SK-N-SH (cell line): ENCODE measurements around the gene LARGE1. TPM values are rescaled to one million over a fixed set of nuclear protein-coding genes. Genes with fewer than 3 reads are reported as not detected.

Experiments used
- CTCF ChIA-PET: fragments of 300-600, 350-600 bp; formaldehyde crosslinking; extraction: SDS; loops from one replicate; lab custom pipeline; 2021; lab: Yijun Ruan, JAX
- POLR2A ChIA-PET: fragments of 350-600 bp; sonication (Branson Sonifier 250); formaldehyde crosslinking; extraction: SDS; loops from one replicate; lab custom pipeline; 2020; ENCODE audit warnings: antibody characterized with exemption, inconsistent platforms; lab: Yijun Ruan, JAX
- DNase-seq: peaks from one replicate; pipeline ENCODE4 v3.0.0; 2012
- H2AFZ ChIP-seq: fragments of 200-600 bp; sonication (generic); 2 replicates; pipeline ENCODE4 v1.8.1; 2016; ENCODE audit warnings: antibody characterized with exemption, mild to moderate bottlenecking, low read depth
- H3F3A ChIP-seq: fragments of 200-600 bp; sonication (generic); replicated peaks from 2 replicates; pipeline ENCODE3; 2016; ENCODE audit warnings: antibody characterized with exemption, mild to moderate bottlenecking; ENCODE audit not compliant: insufficient read depth
- H3K27ac ChIP-seq, 2 experiments: fragments of 200-500 bp in 1 of 2; fragments of 200-600 bp in 1 of 2; sonication (Bioruptor generic) in 1 of 2; sonication (generic), shearing (Covaris generic) in 1 of 2; 2 replicates each; pipeline versions ENCODE4 v1.5.1 to v1.6.1; 2014 to 2016; ENCODE audit warnings: low read depth in 2 of 2, inconsistent platforms in 1 of 2, low read length in 1 of 2, mild to moderate bottlenecking in 1 of 2, mixed read lengths in 1 of 2
- H3K27me3 ChIP-seq: fragments of 200-600 bp; sonication (generic), shearing (Covaris generic); 2 replicates; pipeline ENCODE4 v1.6.1; 2016; ENCODE audit warnings: mixed run types; ENCODE audit not compliant: insufficient read depth
- H3K36me3 ChIP-seq, 2 experiments: fragments of 200-500 bp in 1 of 2; fragments of 200-600 bp in 1 of 2; sonication (Bioruptor generic) in 1 of 2; sonication (generic) in 1 of 2; replicated peaks in 1 of 2; 2 replicates each; pipeline versions ENCODE3 to v1.5.1; 2014 to 2016; ENCODE audit warnings: low read length in 1 of 2, mild to moderate bottlenecking in 1 of 2; ENCODE audit not compliant: insufficient read depth in 2 of 2, control insufficient read depth in 1 of 2
- H3K4me1 ChIP-seq, 2 experiments: fragments of 200-500 bp in 1 of 2; fragments of 200-600 bp in 1 of 2; sonication (Bioruptor generic) in 1 of 2; sonication (generic), shearing (Covaris generic) in 1 of 2; 2 replicates each; pipeline versions ENCODE4 v1.5.1 to v1.6.1; 2014 to 2016; ENCODE audit warnings: low read depth in 1 of 2, low read length in 1 of 2, mixed run types in 1 of 2; ENCODE audit not compliant: insufficient read depth in 2 of 2, control insufficient read depth in 1 of 2
- H3K4me2 ChIP-seq: fragments of 200-600 bp; sonication (generic), shearing (Covaris generic); 2 replicates; pipeline ENCODE4 v1.6.1; 2017; ENCODE audit warnings: mixed run types
- H3K4me3 ChIP-seq, 2 experiments: fragments of 200-500 bp in 1 of 2; fragments of 200-600 bp in 1 of 2; sonication (Bioruptor generic) in 1 of 2; sonication (generic), shearing (Covaris generic) in 1 of 2; 2 replicates each; pipeline versions ENCODE4 v1.5.1 to v1.8.1; 2014 to 2016; ENCODE audit warnings: low read depth in 2 of 2, inconsistent platforms in 1 of 2, low read length in 1 of 2, mild to moderate bottlenecking in 1 of 2, mixed read lengths in 1 of 2, moderate library complexity in 1 of 2
- H3K79me2 ChIP-seq: fragments of 200-600 bp; sonication (generic); 2 replicates; pipeline ENCODE4 v1.8.1; 2017; ENCODE audit warnings: mild to moderate bottlenecking; ENCODE audit not compliant: insufficient read depth
- H3K9ac ChIP-seq: fragments of 200-600 bp; sonication (generic); 2 replicates; pipeline ENCODE4 v1.6.1; 2017; ENCODE audit warnings: mixed run types
- H3K9me2 ChIP-seq: fragments of 200-600 bp; sonication (generic); 2 replicates; pipeline ENCODE4 v1.6.1; 2017; ENCODE audit warnings: mixed run types
- H3K9me3 ChIP-seq: fragments of 200-600 bp; sonication (generic); 2 replicates; pipeline ENCODE4 v1.6.1; 2017; ENCODE audit warnings: mixed run types, mild to moderate bottlenecking, moderate library complexity
- H4K20me1 ChIP-seq: fragments of 200-600 bp; sonication (generic); 2 replicates; pipeline ENCODE4 v1.6.1; 2017; ENCODE audit warnings: mild to moderate bottlenecking, mixed run types; ENCODE audit not compliant: insufficient read depth
- GABPA ChIP-seq: IDR thresholded peaks from 2 replicates; pipeline ENCODE4 v1.4.0; 2012; ENCODE audit warnings: low read depth, mild to moderate bottlenecking
- GATA2 ChIP-seq: sonication (generic); formaldehyde crosslinking; IDR thresholded peaks from 2 replicates; pipeline ENCODE4 v1.5.0; 2020; ENCODE audit warnings: mild to moderate bottlenecking, missing genetic modification reagents
- NFIC ChIP-seq: IDR thresholded peaks from 2 replicates; pipeline ENCODE4 v1.4.0; 2012; ENCODE audit warnings: borderline replicate concordance
- RAD21 ChIP-seq: IDR thresholded peaks from 2 replicates; pipeline ENCODE4 v1.6.1; 2012; ENCODE audit warnings: mild to moderate bottlenecking, low read length
- SIN3A ChIP-seq: IDR thresholded peaks from 2 replicates; pipeline ENCODE4 v1.6.1; 2012; ENCODE audit warnings: low read depth, mild to moderate bottlenecking, low read length, moderate library complexity, borderline replicate concordance
- TAF1 ChIP-seq: IDR thresholded peaks from 2 replicates; pipeline ENCODE4 v1.6.1; 2012; ENCODE audit warnings: low read depth, mild to moderate bottlenecking, low read length, moderate library complexity, borderline replicate concordance
- TEAD4 ChIP-seq: IDR thresholded peaks from 2 replicates; pipeline ENCODE4 v1.4.0; 2012; ENCODE audit warnings: mild to moderate bottlenecking, borderline replicate concordance; ENCODE audit not compliant: insufficient read depth
- YY1 ChIP-seq: IDR thresholded peaks from 2 replicates; pipeline ENCODE4 v1.4.0; 2012; ENCODE audit warnings: low read depth, mild to moderate bottlenecking
- WGBS: methylation state at CpG from one replicate; pipeline ENCODE4 v1.1.6; 2017; ENCODE audit warnings: low lambda C conversion rate; 5-methylcytosine and 5-hydroxymethylcytosine counted together
- polyA plus RNA-seq, 3 experiments: library from polyadenylated mRNA; depleted of rRNA; stranded (reverse); fragments of >200 nt; gene quantifications; 2 replicates each; pipeline ENCODE4 v1.2.3, GENCODE V29; 2012
- TF ChIP-seq, protein P1 (sequence below): IDR thresholded peaks from 2 replicates; pipeline ENCODE4; 2012
- TF ChIP-seq, protein P2 (sequence below): fragments of 200-600 bp; sonication (generic); IDR thresholded peaks from 2 replicates; pipeline ENCODE4 v1.6.1; 2017; ENCODE audit warnings: antibody characterized with exemption, mild to moderate bottlenecking, moderate library complexity

The LARGE1 gene
- polyA plus RNA-seq, 1 of the 3 experiments (the other 2 are of a cell fraction): 1.1 TPM

DNA sequence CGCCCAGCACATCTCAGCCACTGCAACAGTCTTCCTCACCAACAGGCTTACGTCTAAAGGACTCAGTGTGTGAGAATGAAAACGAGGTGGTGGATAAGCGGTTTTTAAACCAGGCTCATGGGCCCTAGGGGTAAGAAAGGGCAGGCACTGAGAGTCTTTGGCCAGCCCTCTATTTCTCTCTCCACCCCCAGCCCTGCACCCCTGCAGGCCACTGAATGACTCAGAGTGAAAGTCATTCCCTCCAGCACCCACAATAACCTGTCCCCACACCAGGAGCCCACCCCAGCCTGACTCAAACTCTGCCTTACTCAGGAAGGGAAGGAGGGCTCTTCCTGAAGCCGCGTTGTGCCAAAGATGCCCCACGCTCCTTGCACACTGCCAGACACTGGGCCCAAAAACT lies 72.0 kb downstream of the LARGE1 start:
- CTCF ChIA-PET: no interaction called here
- no peak for DNase-seq
- H3K9me2 ChIP-seq: no peaks in the 10 kb centered on the region
- no peaks in the 10 kb centered on the region for H3K79me2 ChIP-seq
- no peaks in the 10 kb centered on the region for H3K36me3 ChIP-seq
- no peak overlapping the region for H3K4me3 ChIP-seq
- no peaks in the 10 kb centered on the region for H4K20me1 ChIP-seq
- no peaks in the 10 kb centered on the region for H3F3A ChIP-seq
- 50% methylated on average over 4 of the region's 7 CpGs for WGBS
- no peak overlapping the region for H3K27ac ChIP-seq
- POLR2A ChIA-PET: no interaction called here
- H3K27me3 ChIP-seq: no peaks in the 10 kb centered on the region
- no peak for TF ChIP-seq TEAD4
- no peak for TF ChIP-seq GATA2 (CRISPR knock-in tag)
- no peak for TF ChIP-seq TAF1
- TF ChIP-seq, all 33 proteins: peak for 0
- Histone ChIP-seq H3K4me2 (no peak overlapping the region), H3K9ac (no peak overlapping the region), H3K4me1 (no peaks in the 10 kb centered on the region; a peak in 1 of 4 replicates), H3K9me3 (no peaks in the 10 kb centered on the region), H2AFZ (no peak overlapping the region)

DNA sequence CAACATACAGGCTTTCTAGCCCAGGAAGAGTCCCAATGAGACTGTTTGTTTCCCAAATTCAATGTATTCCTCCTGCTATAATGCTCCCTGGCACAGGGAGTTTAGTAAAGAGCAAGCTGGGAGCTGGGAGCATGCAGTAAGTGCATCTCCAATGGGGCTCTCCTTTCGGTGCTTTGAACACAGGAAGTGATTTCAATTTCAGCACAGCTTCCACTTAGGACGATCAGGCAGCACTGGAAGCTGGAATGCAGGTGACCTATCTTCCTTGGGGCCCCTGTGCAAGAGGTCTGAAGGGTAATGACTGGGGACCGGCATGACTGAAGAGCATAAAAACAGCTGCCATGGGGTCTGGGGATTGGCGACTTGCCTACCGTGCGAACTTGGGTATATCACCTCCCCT lies 76.0 kb downstream of the LARGE1 start:
- no peaks in the 10 kb centered on the region for H4K20me1 ChIP-seq
- no peaks in the 10 kb centered on the region for H3K36me3 ChIP-seq
- DNase-seq: no peak
- no peak overlapping the region for H3K4me3 ChIP-seq
- H3K27ac ChIP-seq: no peak overlapping the region
- no peak for TF ChIP-seq YY1
- no peak for TF ChIP-seq RAD21
- TF ChIP-seq, protein P1, sequence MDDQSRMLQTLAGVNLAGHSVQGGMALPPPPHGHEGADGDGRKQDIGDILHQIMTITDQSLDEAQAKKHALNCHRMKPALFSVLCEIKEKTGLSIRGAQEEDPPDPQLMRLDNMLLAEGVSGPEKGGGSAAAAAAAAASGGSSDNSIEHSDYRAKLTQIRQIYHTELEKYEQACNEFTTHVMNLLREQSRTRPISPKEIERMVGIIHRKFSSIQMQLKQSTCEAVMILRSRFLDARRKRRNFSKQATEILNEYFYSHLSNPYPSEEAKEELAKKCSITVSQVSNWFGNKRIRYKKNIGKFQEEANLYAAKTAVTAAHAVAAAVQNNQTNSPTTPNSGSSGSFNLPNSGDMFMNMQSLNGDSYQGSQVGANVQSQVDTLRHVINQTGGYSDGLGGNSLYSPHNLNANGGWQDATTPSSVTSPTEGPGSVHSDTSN: no peak
- no peak for TF ChIP-seq NFIC
- TF ChIP-seq, protein P2, sequence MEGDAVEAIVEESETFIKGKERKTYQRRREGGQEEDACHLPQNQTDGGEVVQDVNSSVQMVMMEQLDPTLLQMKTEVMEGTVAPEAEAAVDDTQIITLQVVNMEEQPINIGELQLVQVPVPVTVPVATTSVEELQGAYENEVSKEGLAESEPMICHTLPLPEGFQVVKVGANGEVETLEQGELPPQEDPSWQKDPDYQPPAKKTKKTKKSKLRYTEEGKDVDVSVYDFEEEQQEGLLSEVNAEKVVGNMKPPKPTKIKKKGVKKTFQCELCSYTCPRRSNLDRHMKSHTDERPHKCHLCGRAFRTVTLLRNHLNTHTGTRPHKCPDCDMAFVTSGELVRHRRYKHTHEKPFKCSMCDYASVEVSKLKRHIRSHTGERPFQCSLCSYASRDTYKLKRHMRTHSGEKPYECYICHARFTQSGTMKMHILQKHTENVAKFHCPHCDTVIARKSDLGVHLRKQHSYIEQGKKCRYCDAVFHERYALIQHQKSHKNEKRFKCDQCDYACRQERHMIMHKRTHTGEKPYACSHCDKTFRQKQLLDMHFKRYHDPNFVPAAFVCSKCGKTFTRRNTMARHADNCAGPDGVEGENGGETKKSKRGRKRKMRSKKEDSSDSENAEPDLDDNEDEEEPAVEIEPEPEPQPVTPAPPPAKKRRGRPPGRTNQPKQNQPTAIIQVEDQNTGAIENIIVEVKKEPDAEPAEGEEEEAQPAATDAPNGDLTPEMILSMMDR: no peak
- TF ChIP-seq SIN3A: no peak
- no peak for TF ChIP-seq GABPA
- TF ChIP-seq, all 33 proteins: peak for 0
- Histone ChIP-seq H3K9ac (no peak overlapping the region), H3F3A (no peaks in the 10 kb centered on the region), H3K4me1 (no peaks in the 10 kb centered on the region), H3K79me2 (no peaks in the 10 kb centered on the region), H3K4me2 (no peak overlapping the region), H3K9me3 (no peaks in the 10 kb centered on the region), H3K9me2 (no peaks in the 10 kb centered on the region), H3K27me3 (no peaks in the 10 kb centered on the region), H2AFZ (no peak overlapping the region)
- WGBS: 72% methylated on average over 6 of the region's 6 CpGs
- ChIA-PET POLR2A (no interaction called here), CTCF (no interaction called here)
